ENCODE results near the gene PAIP2.
A peak's percentile ranks its signal among the peaks of the same experiment; 100 is the strongest.

The PAIP2 gene

GRCh38 chr5:139381837-139382761, 40.4 kb downstream of the PAIP2 start:
- Histone ChIP-seq H4K91ac (ENCODE audit: low read length) (no peak overlapping the region), H3K4me1 (ENCODE audit: control insufficient read depth, insufficient read depth, low read depth, low read length) (peaks cover 31% of the 10 kb centered on the region), H2BK120ac (ENCODE audit: low read depth, low read length) (no peak overlapping the region), H3K4me2 (ENCODE audit: low read length, poor library complexity, severe bottlenecking) (no peak overlapping the region), H3K79me1 (replicated peaks; ENCODE audit: low read length, poor library complexity, severe bottlenecking) (no peaks in the 10 kb centered on the region), H3K18ac (ENCODE audit: low read depth in 1 of 2, low read length in 2 of 2) (no peak overlapping the region), H3K27me3 (ENCODE audit: control insufficient read depth in 1 of 2, insufficient read depth in 1 of 2, low read length in 2 of 2) (no peaks in the 10 kb centered on the region), H2AK5ac (ENCODE audit: low read length, severe bottlenecking) (peak overlapping the region; percentile 40), H3K9ac (ENCODE audit: low read length) (no peak overlapping the region), H2AFZ (ENCODE audit: low read depth, low read length) (no peak overlapping the region), H2BK5ac (ENCODE audit: low read depth, low read length, poor library complexity, severe bottlenecking) (no peak overlapping the region), H3K27ac (ENCODE audit: low read length, poor library complexity, severe bottlenecking) (no peak overlapping the region), H3K23ac (ENCODE audit: low read length in 2 of 2) (no peak overlapping the region), H2BK12ac (ENCODE audit: low read length in 2 of 2) (no peak overlapping the region), H3K9me3 (ENCODE audit: control insufficient read depth, low read length) (no peaks in the 10 kb centered on the region), H2BK15ac (ENCODE audit: low read depth, poor library complexity, severe bottlenecking) (no peak overlapping the region), H3K14ac (ENCODE audit: low read length in 2 of 2) (no peak overlapping the region), H3K4ac (ENCODE audit: low read depth in 1 of 2, low read length in 2 of 2) (no peak overlapping the region), H3K36me3 (ENCODE audit: control insufficient read depth in 1 of 2, insufficient read depth in 2 of 2, low read depth in 1 of 2, low read length in 2 of 2) (peaks cover 3 to 15% of the 10 kb centered on the region in 2 experiments), H4K8ac (ENCODE audit: low read length) (no peak overlapping the region), H3K4me3 (ENCODE audit: insufficient read depth in 1 of 2, low read depth in 1 of 2, low read length in 2 of 2) (no peak overlapping the region)
- 90% methylated on average over 28 of the region's 28 CpGs for WGBS
- DNase-seq, result no peak

GRCh38 chr5:139382807-139383206, 41.2 kb downstream of the PAIP2 start:
- WGBS, result 55% methylated on average over 2 of the region's 3 CpGs
- Histone ChIP-seq H3K27me3 (ENCODE audit: control insufficient read depth in 1 of 2, insufficient read depth in 1 of 2, low read length in 2 of 2) (no peaks in the 10 kb centered on the region), H3K18ac (ENCODE audit: low read depth in 1 of 2, low read length in 2 of 2) (no peak overlapping the region)

GRCh38 chr5:139383275-139383992, 41.8 kb downstream of the PAIP2 start, which contains the start of gene SLC23A1:
SLC23A1 (minus strand) TSS chr5:139383297; CDS start chr5:139383253, 44 bp downstream.
- Histone ChIP-seq H3K4ac (ENCODE audit: low read depth in 1 of 2, low read length in 2 of 2) (no peak within 1 kb of the TSS), H3K79me1 (replicated peaks; ENCODE audit: low read length, poor library complexity, severe bottlenecking) (no peaks in the 10 kb centered on the region), H3K27ac (ENCODE audit: low read length, poor library complexity, severe bottlenecking) (no peak within 1 kb of the TSS), H2AK5ac (ENCODE audit: low read length, severe bottlenecking) (peak within 1 kb of the TSS; percentile 40), H4K91ac (ENCODE audit: low read length) (no peak within 1 kb of the TSS), H3K4me1 (ENCODE audit: control insufficient read depth, insufficient read depth, low read depth, low read length) (peaks cover 34% of the 10 kb centered on the region), H2BK12ac (ENCODE audit: low read length in 2 of 2) (no peak within 1 kb of the TSS), H3K4me2 (ENCODE audit: low read length, poor library complexity, severe bottlenecking) (no peak within 1 kb of the TSS), H3K23ac (ENCODE audit: low read length in 2 of 2) (no peak within 1 kb of the TSS), H2BK15ac (ENCODE audit: low read depth, poor library complexity, severe bottlenecking) (no peak within 1 kb of the TSS), H2AFZ (ENCODE audit: low read depth, low read length) (no peak within 1 kb of the TSS), H3K9ac (ENCODE audit: low read length) (no peak within 1 kb of the TSS), H3K36me3 (ENCODE audit: control insufficient read depth in 1 of 2, insufficient read depth in 2 of 2, low read depth in 1 of 2, low read length in 2 of 2) (peaks cover 0 to 7% of the 10 kb centered on the region in 2 experiments), H3K14ac (ENCODE audit: low read length in 2 of 2) (no peak within 1 kb of the TSS), H3K9me3 (ENCODE audit: control insufficient read depth, low read length) (no peaks in the 10 kb centered on the region), H3K18ac (ENCODE audit: low read depth in 1 of 2, low read length in 2 of 2) (no peak within 1 kb of the TSS), H3K4me3 (ENCODE audit: insufficient read depth in 1 of 2, low read depth in 1 of 2, low read length in 2 of 2) (no peak within 1 kb of the TSS), H4K8ac (ENCODE audit: low read length) (no peak within 1 kb of the TSS), H2BK5ac (ENCODE audit: low read depth, low read length, poor library complexity, severe bottlenecking) (no peak within 1 kb of the TSS), H2BK120ac (ENCODE audit: low read depth, low read length) (no peak within 1 kb of the TSS), H3K27me3 (ENCODE audit: control insufficient read depth in 1 of 2, insufficient read depth in 1 of 2, low read length in 2 of 2) (no peaks in the 10 kb centered on the region)
- DNase-seq, result no peak
- WGBS, result 92% methylated on average over 9 of the region's 10 CpGs

More at GRCh38 chr5:139382807-139383206, 41.2 kb downstream of the PAIP2 start:
- Histone ChIP-seq H3K23ac (ENCODE audit: low read length in 2 of 2) (no peak overlapping the region), H3K36me3 (ENCODE audit: control insufficient read depth in 1 of 2, insufficient read depth in 2 of 2, low read depth in 1 of 2, low read length in 2 of 2) (peaks cover 0 to 14% of the 10 kb centered on the region in 2 experiments), H3K4me1 (ENCODE audit: control insufficient read depth, insufficient read depth, low read depth, low read length) (peaks cover 30% of the 10 kb centered on the region), H3K4me2 (ENCODE audit: low read length, poor library complexity, severe bottlenecking) (no peak overlapping the region), H3K14ac (ENCODE audit: low read length in 2 of 2) (no peak overlapping the region), H2AFZ (ENCODE audit: low read depth, low read length) (no peak overlapping the region), H4K8ac (ENCODE audit: low read length) (no peak overlapping the region), H3K9ac (ENCODE audit: low read length) (no peak overlapping the region), H2BK15ac (ENCODE audit: low read depth, poor library complexity, severe bottlenecking) (no peak overlapping the region), H2BK5ac (ENCODE audit: low read depth, low read length, poor library complexity, severe bottlenecking) (no peak overlapping the region), H2AK5ac (ENCODE audit: low read length, severe bottlenecking) (peak overlapping the region; percentile 40), H2BK120ac (ENCODE audit: low read depth, low read length) (no peak overlapping the region), H3K79me1 (replicated peaks; ENCODE audit: low read length, poor library complexity, severe bottlenecking) (no peaks in the 10 kb centered on the region), H3K4me3 (ENCODE audit: insufficient read depth in 1 of 2, low read depth in 1 of 2, low read length in 2 of 2) (no peak overlapping the region), H3K4ac (ENCODE audit: low read depth in 1 of 2, low read length in 2 of 2) (no peak overlapping the region), H2BK12ac (ENCODE audit: low read length in 2 of 2) (no peak overlapping the region), H3K9me3 (ENCODE audit: control insufficient read depth, low read length) (no peaks in the 10 kb centered on the region), H3K27ac (ENCODE audit: low read length, poor library complexity, severe bottlenecking) (no peak overlapping the region), H4K91ac (ENCODE audit: low read length) (no peak overlapping the region)
- DNase-seq, result no peak

All from mesenchymal stem cell (in vitro differentiated cells and primary cell).